ENCODE measurements around the gene GBGT1. TPM values are rescaled to one million over a fixed set of nuclear protein-coding genes. Genes with fewer than 3 reads are reported as not detected.

GBGT1 gene
- total and polyA plus RNA-seq, 2 donors (not counting 1 experiment from before 2014, with no cell fraction given) = 2.6 to 4.1 TPM

DNA sequence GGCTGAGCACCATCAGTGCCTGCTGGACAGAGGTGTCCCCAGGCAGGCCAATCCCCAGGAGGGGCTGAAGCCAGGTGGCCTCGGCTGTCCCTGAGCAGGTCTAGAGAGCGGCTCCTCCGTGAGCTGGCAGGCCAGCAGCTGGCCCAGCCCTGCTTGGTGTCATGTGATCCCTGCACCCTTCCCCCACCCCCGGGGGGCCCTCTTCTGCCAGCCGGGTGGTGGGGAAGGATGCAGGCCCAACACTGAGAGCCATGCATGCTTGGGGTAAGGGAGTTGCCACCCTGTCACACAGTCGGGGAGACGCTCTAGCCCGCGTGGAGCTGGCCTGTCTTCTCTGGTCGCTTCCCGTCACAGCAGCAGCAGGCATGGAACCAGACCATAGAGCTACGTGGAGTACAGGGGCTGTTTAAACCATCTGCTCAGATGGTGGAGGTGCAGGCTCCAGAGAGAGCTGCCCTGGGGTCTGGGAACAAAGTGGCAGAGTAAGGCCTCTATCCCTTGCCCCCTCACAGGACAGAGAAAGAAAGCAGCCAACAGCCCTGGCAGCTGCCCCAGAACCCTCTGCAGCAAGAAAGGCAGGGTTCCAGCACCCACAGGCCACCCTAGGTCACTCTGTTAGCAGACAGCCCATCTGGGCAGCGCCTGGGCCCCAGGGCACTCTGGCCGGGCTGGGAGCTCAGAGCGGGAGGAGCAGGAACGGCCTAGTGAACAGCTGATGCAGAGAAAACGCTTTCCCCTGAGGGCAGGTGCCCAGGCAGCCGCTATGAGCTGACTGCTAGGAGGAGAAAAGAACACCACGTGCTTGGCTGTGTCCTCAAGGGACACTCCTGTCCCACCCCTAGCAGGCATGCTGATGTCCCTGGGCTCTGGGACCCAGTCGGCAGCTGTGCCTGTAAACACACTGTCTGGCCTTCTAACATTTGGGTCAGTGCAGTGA, 49.5 kb downstream of the GBGT1 start:
- Histone ChIP-seq H3K4me2 (ENCODE audit: extremely low read depth, insufficient read depth, low read length) (no peak overlapping the region), H3K27me3 (ENCODE audit: control insufficient read depth, insufficient read depth, low read length) (no peaks in the 10 kb centered on the region), H3K4me3 (replicated peaks in 1 of 4; ENCODE audit: control extremely low read depth in 1 of 4, insufficient read depth in 1 of 4, low read depth in 3 of 4, low read length in 4 of 4) (no peak overlapping the region), H3K9ac (ENCODE audit: insufficient read depth, low read length) (no peak overlapping the region), H3K27ac (ENCODE audit: insufficient read depth, low read length) (no peak overlapping the region), H2AFZ (ENCODE audit: low read length) (no peak overlapping the region), H3K79me2 (ENCODE audit: control insufficient read depth, insufficient read depth, low read length) (peaks cover 4% of the 10 kb centered on the region), H3K9me3 (ENCODE audit: control insufficient read depth, insufficient read depth, low read depth, low read length) (no peaks in the 10 kb centered on the region), H4K20me1 (ENCODE audit: control insufficient read depth, extremely low read depth, insufficient read depth, low read length) (no peaks in the 10 kb centered on the region), H3K4me1 (ENCODE audit: control insufficient read depth, extremely low read depth, insufficient read depth, low read length) (peaks cover 9% of the 10 kb centered on the region), H3K36me3 (ENCODE audit: control insufficient read depth, insufficient read depth, low read length) (peaks cover 2% of the 10 kb centered on the region)
- no peak for TF ChIP-seq EZH2 (IDR thresholded peaks at IDR 0.05; ENCODE audit: low read length, missing control alignments)
- DNase-seq (ENCODE audit: low read depth in 2 of 2) = peak; percentile 27 to 47

DNA sequence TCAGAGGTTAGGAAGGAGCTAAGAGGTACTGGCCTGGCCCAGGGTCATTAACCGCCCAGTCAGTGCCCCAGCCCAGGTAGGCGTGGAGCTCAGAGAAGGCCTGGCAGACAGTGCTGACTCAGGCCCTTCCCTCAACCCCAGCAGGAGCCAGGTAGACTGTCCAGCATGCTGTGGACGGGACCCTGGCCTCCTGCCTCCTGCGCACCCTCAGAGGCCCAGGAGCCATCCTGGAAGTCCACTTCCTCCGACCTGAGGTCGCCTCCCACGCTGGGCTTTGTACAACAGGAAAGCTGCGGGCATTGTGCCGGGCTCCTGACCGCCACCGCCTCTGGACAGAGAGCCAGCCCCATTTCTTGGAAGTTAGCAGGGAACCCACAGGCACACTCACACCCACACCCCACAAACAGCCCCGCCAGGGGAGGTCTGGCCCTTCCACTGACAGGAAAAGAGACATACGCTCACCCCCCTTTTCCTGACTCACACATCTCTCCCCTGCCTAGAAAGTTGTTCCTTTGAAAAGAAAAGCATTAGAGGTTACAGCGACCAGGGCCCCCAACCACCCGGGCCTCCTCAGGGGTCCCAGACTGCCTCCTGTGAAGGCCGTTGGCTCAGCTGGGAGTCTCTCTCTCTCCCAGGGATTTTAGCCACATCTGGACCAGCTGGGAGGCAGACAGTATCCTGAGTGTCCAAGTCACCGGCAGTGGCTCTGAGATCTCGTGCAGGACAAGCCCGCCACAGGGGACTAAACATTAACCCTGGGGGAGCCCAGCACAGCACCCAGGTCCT, 50.4 kb downstream of the GBGT1 start:
- Histone ChIP-seq H4K20me1 (ENCODE audit: control insufficient read depth, extremely low read depth, insufficient read depth, low read length) (no peaks in the 10 kb centered on the region), H3K4me3 (replicated peaks in 1 of 4; ENCODE audit: control extremely low read depth in 1 of 4, insufficient read depth in 1 of 4, low read depth in 3 of 4, low read length in 4 of 4) (no peak overlapping the region), H3K79me2 (ENCODE audit: control insufficient read depth, insufficient read depth, low read length) (no peaks in the 10 kb centered on the region), H3K9ac (ENCODE audit: insufficient read depth, low read length) (no peak overlapping the region), H3K36me3 (ENCODE audit: control insufficient read depth, insufficient read depth, low read length) (peaks cover 2% of the 10 kb centered on the region), H3K27ac (ENCODE audit: insufficient read depth, low read length) (no peak overlapping the region), H3K4me1 (ENCODE audit: control insufficient read depth, extremely low read depth, insufficient read depth, low read length) (peaks cover 9% of the 10 kb centered on the region), H3K27me3 (ENCODE audit: control insufficient read depth, insufficient read depth, low read length) (no peaks in the 10 kb centered on the region), H3K4me2 (ENCODE audit: extremely low read depth, insufficient read depth, low read length) (no peak overlapping the region), H2AFZ (ENCODE audit: low read length) (no peak overlapping the region), H3K9me3 (ENCODE audit: control insufficient read depth, insufficient read depth, low read depth, low read length) (no peaks in the 10 kb centered on the region)
- TF ChIP-seq EZH2 (IDR thresholded peaks at IDR 0.05; ENCODE audit: low read length, missing control alignments) = no peak
- TF ChIP-seq, protein P1, sequence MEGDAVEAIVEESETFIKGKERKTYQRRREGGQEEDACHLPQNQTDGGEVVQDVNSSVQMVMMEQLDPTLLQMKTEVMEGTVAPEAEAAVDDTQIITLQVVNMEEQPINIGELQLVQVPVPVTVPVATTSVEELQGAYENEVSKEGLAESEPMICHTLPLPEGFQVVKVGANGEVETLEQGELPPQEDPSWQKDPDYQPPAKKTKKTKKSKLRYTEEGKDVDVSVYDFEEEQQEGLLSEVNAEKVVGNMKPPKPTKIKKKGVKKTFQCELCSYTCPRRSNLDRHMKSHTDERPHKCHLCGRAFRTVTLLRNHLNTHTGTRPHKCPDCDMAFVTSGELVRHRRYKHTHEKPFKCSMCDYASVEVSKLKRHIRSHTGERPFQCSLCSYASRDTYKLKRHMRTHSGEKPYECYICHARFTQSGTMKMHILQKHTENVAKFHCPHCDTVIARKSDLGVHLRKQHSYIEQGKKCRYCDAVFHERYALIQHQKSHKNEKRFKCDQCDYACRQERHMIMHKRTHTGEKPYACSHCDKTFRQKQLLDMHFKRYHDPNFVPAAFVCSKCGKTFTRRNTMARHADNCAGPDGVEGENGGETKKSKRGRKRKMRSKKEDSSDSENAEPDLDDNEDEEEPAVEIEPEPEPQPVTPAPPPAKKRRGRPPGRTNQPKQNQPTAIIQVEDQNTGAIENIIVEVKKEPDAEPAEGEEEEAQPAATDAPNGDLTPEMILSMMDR (conservative IDR thresholded peaks at IDR 0.05 in 1 of 2, IDR thresholded peaks at IDR 0.05 in 1 of 2; ENCODE audit: low read depth in 1 of 2, low read length in 2 of 2) = no peak
- peak in 1 of 2 donors; percentile 89 for DNase-seq (ENCODE audit: low read depth in 2 of 2)

DNA sequence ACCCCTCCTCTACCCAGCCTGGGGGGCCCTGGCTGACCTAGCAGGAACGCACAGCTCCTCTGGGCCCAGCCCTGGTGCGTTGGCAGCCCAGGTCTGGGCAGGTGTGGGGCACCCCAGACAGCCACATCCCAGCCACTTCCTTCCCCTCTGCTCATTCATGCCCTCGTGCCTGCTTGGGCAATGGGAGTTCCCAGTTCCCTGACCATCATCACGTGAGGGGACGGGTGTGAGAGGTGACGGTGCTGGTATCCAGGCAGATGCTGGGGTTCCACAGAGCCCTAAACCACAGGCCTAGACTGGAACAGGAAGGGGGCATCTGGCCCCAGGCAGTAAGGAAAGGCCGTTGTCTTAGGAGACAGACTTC, 51.1 kb downstream of the GBGT1 start:
- peaks cover 9% of the 10 kb centered on the region for H3K4me1 ChIP-seq (ENCODE audit: control insufficient read depth, extremely low read depth, insufficient read depth, low read length)
- no peaks in the 10 kb centered on the region for H4K20me1 ChIP-seq (ENCODE audit: control insufficient read depth, extremely low read depth, insufficient read depth, low read length)
- no peak overlapping the region for H3K27ac ChIP-seq (ENCODE audit: insufficient read depth, low read length)
- H3K4me3 ChIP-seq (replicated peaks in 1 of 4; ENCODE audit: control extremely low read depth in 1 of 4, insufficient read depth in 1 of 4, low read depth in 3 of 4, low read length in 4 of 4) = no peak overlapping the region
- H3K9ac ChIP-seq (ENCODE audit: insufficient read depth, low read length) = no peak overlapping the region
- no peak for TF ChIP-seq EZH2 (IDR thresholded peaks at IDR 0.05; ENCODE audit: low read length, missing control alignments)
- TF ChIP-seq, protein P1 (conservative IDR thresholded peaks at IDR 0.05 in 1 of 2, IDR thresholded peaks at IDR 0.05 in 1 of 2; ENCODE audit: low read depth in 1 of 2, low read length in 2 of 2) = no peak
- H2AFZ ChIP-seq (ENCODE audit: low read length) = no peak overlapping the region
- H3K36me3 ChIP-seq (ENCODE audit: control insufficient read depth, insufficient read depth, low read length) = peaks cover 6% of the 10 kb centered on the region
- no peak overlapping the region for H3K4me2 ChIP-seq (ENCODE audit: extremely low read depth, insufficient read depth, low read length)
- no peaks in the 10 kb centered on the region for H3K27me3 ChIP-seq (ENCODE audit: control insufficient read depth, insufficient read depth, low read length)
- no peak for DNase-seq (ENCODE audit: low read depth in 2 of 2)
- H3K9me3 ChIP-seq (ENCODE audit: control insufficient read depth, insufficient read depth, low read depth, low read length) = no peaks in the 10 kb centered on the region
- H3K79me2 ChIP-seq (ENCODE audit: control insufficient read depth, insufficient read depth, low read length) = no peaks in the 10 kb centered on the region

All from fibroblast of lung (primary cell).